Stimulated activated CD8-positive, alpha-beta memory T cell treated with anti-CD3 and anti-CD28 coated beads, Interleukin-4, amount 100 ng/mL, for 1 hour (primary cell): ENCODE results near the gene APLN.

Experiments
- DNase-seq, 2 donors: peaks; one replicate each; pipeline ENCODE4 v3.0.0-alpha.2; 2020; ENCODE audit warnings: low read depth in 2 of 2, low spot score in 1 of 2

Gene APLN

GRCh38 chrX:129661369-129661768 lies 6.6 kb upstream of the APLN start:
- DNase-seq, result no peak

- DNase-seq, result no peak
These were observed 5.1 kb upstream of the APLN start for GRCh38 chrX:129659861-129660260.

- no peak for DNase-seq
These were observed 4.4 kb upstream of the APLN start for GRCh38 chrX:129659141-129659540.

- no peak for DNase-seq
These were observed 3.7 kb upstream of the APLN start for GRCh38 chrX:129658429-129658828.

GRCh38 chrX:129655547-129656249 lies 942 bp upstream of the APLN start:
- DNase-seq, result no peak

GRCh38 chrX:129653971-129654651 lies 645 bp downstream of the APLN start:
- DNase-seq, result no peak

- no peak for DNase-seq
These were observed 1.4 kb downstream of the APLN start for GRCh38 chrX:129653181-129653970.

- no peak for DNase-seq
These were observed 2.1 kb downstream of the APLN start for GRCh38 chrX:129652565-129653169.

GRCh38 chrX:129651756-129652564 lies 2.8 kb downstream of the APLN start:
- DNase-seq, result no peak

GRCh38 chrX:129650821-129651510 lies 3.8 kb downstream of the APLN start:
- DNase-seq, result no peak

GRCh38 chrX:129650183-129650689 lies 4.5 kb downstream of the APLN start:
- no peak for DNase-seq

- no peak for DNase-seq
These were observed 5.2 kb downstream of the APLN start for GRCh38 chrX:129649268-129650182.

- no peak for DNase-seq
These were observed 6.1 kb downstream of the APLN start for GRCh38 chrX:129648514-129649267.

- no peak for DNase-seq
These were observed 7.0 kb downstream of the APLN start for GRCh38 chrX:129647418-129648410.

GRCh38 chrX:129646566-129647417 lies 8.0 kb downstream of the APLN start:
- no peak for DNase-seq

- DNase-seq, result no peak
These were observed 12.1 kb downstream of the APLN start for GRCh38 chrX:129642641-129643040.
